Urinary bladder (tissue), 4 donors: Measurements from ENCODE around the gene DMRTC2. TPM values are rescaled to one million over a fixed set of nuclear protein-coding genes. Genes with fewer than 3 reads are reported as not detected.

ENCODE experiments used
- DNase-seq: peaks from one replicate; pipeline ENCODE4 v3.0.0-alpha.2; 2015; ENCODE audit errors: extremely low spot score
- H3K27ac ChIP-seq: one replicate; pipeline ENCODE4 v1.5.1; 2013; ENCODE audit warnings: low read depth, mild to moderate bottlenecking, moderate library complexity
- H3K36me3 ChIP-seq: one replicate; pipeline ENCODE4 v1.6.1; 2013; ENCODE audit warnings: mild to moderate bottlenecking, moderate library complexity; ENCODE audit not compliant: insufficient read depth
- H3K4me1 ChIP-seq: one replicate; pipeline ENCODE4 v1.6.1; 2013; ENCODE audit warnings: mild to moderate bottlenecking, moderate library complexity; ENCODE audit not compliant: insufficient read depth
- H3K4me3 ChIP-seq: one replicate; pipeline ENCODE4 v1.5.1; 2013; ENCODE audit warnings: low read depth, low read length
- WGBS: extraction: QIAGEN DNeasy Blood & Tissue Kit; methylation state at CpG from one replicate; pipeline ENCODE4 v1.1.7; 2013; 5-methylcytosine and 5-hydroxymethylcytosine counted together
- polyA plus RNA-seq: library from polyadenylated mRNA; stranded (reverse); fragments of 200-250 nt; gene quantifications from one replicate; pipeline ENCODE4 v1.2.3, GENCODE V29; 2013
- total RNA-seq: library from RNA; depleted of rRNA; stranded (reverse); fragments of >200 nt; gene quantifications from one replicate; pipeline ENCODE4 v1.2.3, GENCODE V29; 2014
- donor health status: healthy with polysubstance abuse.
- donor health status: healthy.

The DMRTC2 gene
- total and polyA plus RNA-seq, 2 donors, result not detected

GRCh38 chr19:41853768-41854167 lies 8.9 kb downstream of the DMRTC2 start:
- WGBS, result 48% methylated on average over 2 of the region's 2 CpGs
- Histone ChIP-seq H3K36me3 (no peaks in the 10 kb centered on the region), H3K4me1 (no peaks in the 10 kb centered on the region), H3K4me3 (no peak overlapping the region), H3K27ac (no peak overlapping the region)
- DNase-seq, result no peak

GRCh38 chr19:41859213-41859617 lies 14.4 kb downstream of the DMRTC2 start:
- Histone ChIP-seq H3K4me1 (peaks cover 3% of the 10 kb centered on the region), H3K27ac (no peak overlapping the region), H3K4me3 (no peak overlapping the region), H3K36me3 (no peaks in the 10 kb centered on the region)
- WGBS, result 2% methylated on average over 8 of the region's 8 CpGs
- DNase-seq, result no peak

GRCh38 chr19:41859618-41860418 lies 15.0 kb downstream of the DMRTC2 start, which contains the start of gene RPS19:
Gene RPS19, plus strand, starts transcription at chr19:41860255. Its CDS starts 520 bp downstream, at chr19:41860775.
- H3K36me3 ChIP-seq, result peaks cover 4% of the 10 kb centered on the region
- under 1% methylated on average over 76 of the region's 76 CpGs for WGBS
- peak within 1 kb of the TSS; percentile 85 for H3K27ac ChIP-seq
- H3K4me3 ChIP-seq, result peak within 1 kb of the TSS; percentile 89
- peaks cover 3% of the 10 kb centered on the region for H3K4me1 ChIP-seq
- peak; percentile 99 for DNase-seq

GRCh38 chr19:41860419-41861115 lies 15.7 kb downstream of the DMRTC2 start:
- no peak for DNase-seq
- WGBS, result under 1% methylated on average over 45 of the region's 45 CpGs
- Histone ChIP-seq H3K36me3 (peaks cover 4% of the 10 kb centered on the region), H3K27ac (peak overlapping the region; percentile 66), H3K4me3 (peak overlapping the region; percentile 89), H3K4me1 (peaks cover 3% of the 10 kb centered on the region)

GRCh38 chr19:41861116-41861768 lies 16.4 kb downstream of the DMRTC2 start:
- DNase-seq, result no peak
- WGBS, result 36% methylated on average over 9 of the region's 9 CpGs
- peak overlapping the region; percentile 89 for H3K4me3 ChIP-seq
- peaks cover 3% of the 10 kb centered on the region for H3K4me1 ChIP-seq
- no peak overlapping the region for H3K27ac ChIP-seq
- H3K36me3 ChIP-seq, result peaks cover 4% of the 10 kb centered on the region

GRCh38 chr19:41861846-41862245 lies 17.0 kb downstream of the DMRTC2 start:
- H3K4me1 ChIP-seq, result peaks cover 3% of the 10 kb centered on the region
- 81% methylated on average over 9 of the region's 9 CpGs for WGBS
- peaks cover 4% of the 10 kb centered on the region for H3K36me3 ChIP-seq
- no peak for DNase-seq
- H3K27ac ChIP-seq, result no peak overlapping the region
- no peak overlapping the region for H3K4me3 ChIP-seq

- no peak for DNase-seq
- no peak overlapping the region for H3K27ac ChIP-seq
- H3K36me3 ChIP-seq, result peaks cover 4% of the 10 kb centered on the region
- 72% methylated on average over 2 of the region's 2 CpGs for WGBS
- H3K4me1 ChIP-seq, result peaks cover 3% of the 10 kb centered on the region
- H3K4me3 ChIP-seq, result no peak overlapping the region
Observed at GRCh38 chr19:41862445-41862986, 17.7 kb downstream of the DMRTC2 start.

- peaks cover 4% of the 10 kb centered on the region for H3K36me3 ChIP-seq
- no peak for DNase-seq
- H3K27ac ChIP-seq, result no peak overlapping the region
- no peak overlapping the region for H3K4me3 ChIP-seq
- 87% methylated on average over 11 of the region's 11 CpGs for whole genome bisulfite sequencing
- peaks cover 3% of the 10 kb centered on the region for H3K4me1 ChIP-seq
Observed at GRCh38 chr19:41863209-41863931, 18.5 kb downstream of the DMRTC2 start.

- no peak for DNase-seq
- Histone ChIP-seq H3K36me3 (peaks cover 4% of the 10 kb centered on the region), H3K27ac (no peak overlapping the region), H3K4me1 (peaks cover 3% of the 10 kb centered on the region), H3K4me3 (no peak overlapping the region)
- 89% methylated on average over 5 of the region's 5 CpGs for WGBS
Observed at GRCh38 chr19:41864374-41864773, 19.5 kb downstream of the DMRTC2 start.

GRCh38 chr19:41866284-41866683 lies 21.4 kb downstream of the DMRTC2 start:
- DNase-seq, result no peak
- no peaks in the 10 kb centered on the region for H3K4me1 ChIP-seq
- no peak overlapping the region for H3K4me3 ChIP-seq
- WGBS, result 92% methylated on average over 3 of the region's 3 CpGs
- no peak overlapping the region for H3K27ac ChIP-seq
- peaks cover 4% of the 10 kb centered on the region for H3K36me3 ChIP-seq

- no peak for DNase-seq
- H3K36me3 ChIP-seq, result peaks cover 4% of the 10 kb centered on the region
- WGBS, result 79% methylated on average over 10 of the region's 10 CpGs
- no peak overlapping the region for H3K27ac ChIP-seq
- H3K4me1 ChIP-seq, result no peaks in the 10 kb centered on the region
- H3K4me3 ChIP-seq, result no peak overlapping the region
Observed at GRCh38 chr19:41868120-41868988, 23.5 kb downstream of the DMRTC2 start.

GRCh38 chr19:41868989-41869300 lies 24.1 kb downstream of the DMRTC2 start:
- Histone ChIP-seq H3K4me1 (no peaks in the 10 kb centered on the region), H3K4me3 (no peak overlapping the region), H3K27ac (no peak overlapping the region), H3K36me3 (peaks cover 4% of the 10 kb centered on the region)
- 86% methylated on average over 12 of the region's 12 CpGs for WGBS
- no peak for DNase-seq
